Mesenchymal stem cell (in vitro differentiated cells and primary cell): ENCODE measurements around the gene RFTN2.

ENCODE experiments used
- DNase-seq: peaks from one replicate; pipeline ENCODE4 v3.0.0-alpha.2; 2013
- H2AFZ ChIP-seq: one replicate; pipeline ENCODE4 v1.6.1; 2013; ENCODE audit warnings: low read depth, mild to moderate bottlenecking, control low read depth, inconsistent platforms, low read length, moderate library complexity
- H2AK5ac ChIP-seq: 2 replicates; pipeline ENCODE4 v1.6.1; 2013; ENCODE audit warnings: low read length, moderate library complexity, mild to moderate bottlenecking, inconsistent platforms; ENCODE audit not compliant: severe bottlenecking
- H2BK120ac ChIP-seq: one replicate; pipeline ENCODE4 v1.6.1; 2013; ENCODE audit warnings: low read depth, mild to moderate bottlenecking, inconsistent platforms, low read length, moderate library complexity
- H2BK12ac ChIP-seq, 2 experiments: one replicate each; pipeline ENCODE4 v1.6.1; 2013; ENCODE audit warnings: inconsistent platforms in 2 of 2, low read length in 2 of 2, mild to moderate bottlenecking in 2 of 2, moderate library complexity in 2 of 2, control low read depth in 1 of 2
- H2BK15ac ChIP-seq: one replicate; pipeline ENCODE4 v1.6.1; 2013; ENCODE audit warnings: mild to moderate bottlenecking, low read depth, inconsistent platforms; ENCODE audit not compliant: poor library complexity, severe bottlenecking
- H2BK5ac ChIP-seq: 2 replicates; pipeline ENCODE4 v1.6.1; 2013; ENCODE audit warnings: low read depth, mild to moderate bottlenecking, low read length, control low read depth, inconsistent platforms; ENCODE audit not compliant: poor library complexity, severe bottlenecking
- H3K14ac ChIP-seq, 2 experiments: one replicate each; pipeline ENCODE4 v1.6.1; 2013; ENCODE audit warnings: inconsistent platforms in 2 of 2, low read length in 2 of 2, control low read depth in 1 of 2, mild to moderate bottlenecking in 1 of 2, moderate library complexity in 1 of 2
- H3K18ac ChIP-seq, 2 experiments: one replicate each; pipeline ENCODE4 v1.6.1; 2013; ENCODE audit warnings: inconsistent platforms in 2 of 2, low read length in 2 of 2, control low read depth in 1 of 2, low read depth in 1 of 2, mild to moderate bottlenecking in 1 of 2
- H3K23ac ChIP-seq, 2 experiments: one replicate each; pipeline ENCODE4 v1.6.1; 2013; ENCODE audit warnings: inconsistent platforms in 2 of 2, low read length in 2 of 2, mild to moderate bottlenecking in 2 of 2, moderate library complexity in 2 of 2, control low read depth in 1 of 2
- H3K27ac ChIP-seq: 2 replicates; pipeline ENCODE4 v1.5.1; 2013; ENCODE audit warnings: mild to moderate bottlenecking, moderate library complexity, low read length, control low read depth, inconsistent platforms; ENCODE audit not compliant: poor library complexity, severe bottlenecking
- H3K27me3 ChIP-seq, 2 experiments: 2 replicates each; pipeline versions ENCODE4 v1.6.1 to v1.7.0; 2013; ENCODE audit warnings: low read length in 2 of 2, mild to moderate bottlenecking in 2 of 2, moderate library complexity in 2 of 2, control low read depth in 1 of 2, inconsistent platforms in 1 of 2; ENCODE audit not compliant: control insufficient read depth in 1 of 2, insufficient read depth in 1 of 2
- H3K36me3 ChIP-seq, 2 experiments: 2 replicates each; pipeline versions ENCODE4 v1.6.1 to v1.7.0; 2013; ENCODE audit warnings: low read length in 2 of 2, control low read depth in 1 of 2, inconsistent platforms in 1 of 2, low read depth in 1 of 2, mild to moderate bottlenecking in 1 of 2; ENCODE audit not compliant: insufficient read depth in 2 of 2, control insufficient read depth in 1 of 2
- H3K4ac ChIP-seq, 2 experiments: one replicate each; pipeline ENCODE4 v1.6.1; 2013; ENCODE audit warnings: inconsistent platforms in 2 of 2, low read length in 2 of 2, mild to moderate bottlenecking in 2 of 2, moderate library complexity in 2 of 2, control low read depth in 1 of 2, low read depth in 1 of 2
- H3K4me1 ChIP-seq: 2 replicates; pipeline ENCODE4 v1.6.1; 2013; ENCODE audit warnings: low read depth, low read length, control low read depth; ENCODE audit not compliant: control insufficient read depth, insufficient read depth
- H3K4me2 ChIP-seq: 2 replicates; pipeline ENCODE4 v1.6.1; 2013; ENCODE audit warnings: low read length, mild to moderate bottlenecking, inconsistent platforms; ENCODE audit not compliant: poor library complexity, severe bottlenecking
- H3K4me3 ChIP-seq, 2 experiments: 2 replicates each; pipeline versions ENCODE4 v1.5.1 to v1.7.0; 2013; ENCODE audit warnings: low read length in 2 of 2, mild to moderate bottlenecking in 2 of 2, control low read depth in 1 of 2, low read depth in 1 of 2; ENCODE audit not compliant: insufficient read depth in 1 of 2
- H3K79me1 ChIP-seq: replicated peaks from 2 replicates; pipeline ENCODE4 v1.6.1; 2013; ENCODE audit warnings: mild to moderate bottlenecking, control low read depth, low read length, inconsistent platforms; ENCODE audit not compliant: poor library complexity, severe bottlenecking
- H3K9ac ChIP-seq: 2 replicates; pipeline ENCODE4 v1.7.0; 2013; ENCODE audit warnings: mild to moderate bottlenecking, low read length, moderate library complexity
- H3K9me3 ChIP-seq: 2 replicates; pipeline ENCODE4 v1.7.0; 2013; ENCODE audit warnings: mild to moderate bottlenecking, low read length; ENCODE audit not compliant: control insufficient read depth
- H4K8ac ChIP-seq: one replicate; pipeline ENCODE4 v1.6.1; 2013; ENCODE audit warnings: inconsistent platforms, mild to moderate bottlenecking, low read length, moderate library complexity
- H4K91ac ChIP-seq: one replicate; pipeline ENCODE4 v1.6.1; 2013; ENCODE audit warnings: mild to moderate bottlenecking, low read length, inconsistent platforms
- WGBS: methylation state at CpG from one replicate; pipeline ENCODE4 v1.1.7; 2013; ENCODE audit warnings: mixed read lengths; 5-methylcytosine and 5-hydroxymethylcytosine counted together

The RFTN2 gene

DNA sequence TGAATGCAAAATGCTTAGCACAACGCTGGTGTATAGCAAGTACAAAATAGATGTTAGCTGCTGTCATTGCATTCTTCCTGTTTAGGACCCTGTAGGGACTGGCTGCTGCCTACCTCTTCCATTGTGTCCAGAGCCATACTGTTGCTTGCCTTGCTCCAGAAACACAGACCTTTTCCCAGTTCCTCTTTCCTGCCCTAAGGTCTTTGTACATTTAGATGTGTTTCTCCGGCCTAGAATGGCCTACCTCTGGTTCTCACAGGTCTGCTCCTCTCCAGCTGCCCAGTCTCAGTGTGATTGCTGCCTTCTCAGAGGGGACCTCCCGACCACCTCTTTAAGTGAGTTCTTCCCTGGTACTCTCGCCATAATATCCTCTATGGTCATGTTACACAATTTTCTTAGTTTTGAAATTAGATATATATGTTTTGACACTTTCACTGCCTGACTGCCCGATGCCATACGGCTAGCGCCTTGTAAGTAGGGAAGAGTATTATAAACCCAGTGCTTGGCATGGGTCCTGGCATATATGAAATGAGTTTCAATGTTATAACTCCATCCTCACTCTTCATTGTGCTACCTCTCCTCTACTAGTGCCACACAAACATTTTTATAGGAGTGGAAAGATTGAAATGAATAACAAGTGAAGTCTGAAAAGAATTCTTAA, 48.3 kb downstream of the RFTN2 start:
- no peak overlapping the region for H3K4me2 ChIP-seq
- H3K27ac ChIP-seq: no peak overlapping the region
- H4K91ac ChIP-seq: no peak overlapping the region
- H3K9me3 ChIP-seq: no peaks in the 10 kb centered on the region
- H3K9ac ChIP-seq: no peak overlapping the region
- DNase-seq: no peak
- H2BK5ac ChIP-seq: no peak overlapping the region
- 83% methylated on average over 2 of the region's 7 CpGs for WGBS
- no peak overlapping the region for H3K14ac ChIP-seq
- H4K8ac ChIP-seq: no peak overlapping the region
- H2BK15ac ChIP-seq: no peak overlapping the region
- no peaks in the 10 kb centered on the region for H3K79me1 ChIP-seq
- H2BK120ac ChIP-seq: no peak overlapping the region
- H2AK5ac ChIP-seq: no peak overlapping the region
- no peaks in the 10 kb centered on the region for H3K4me1 ChIP-seq
- H3K4me3 ChIP-seq: no peak overlapping the region
- no peak overlapping the region for H3K18ac ChIP-seq
- H3K36me3 ChIP-seq: peaks cover 0 to 4% of the 10 kb centered on the region in 2 experiments
- H2AFZ ChIP-seq: no peak overlapping the region
- no peaks in the 10 kb centered on the region for H3K27me3 ChIP-seq
- H2BK12ac ChIP-seq: no peak overlapping the region
- no peak overlapping the region for H3K4ac ChIP-seq
- H3K23ac ChIP-seq: no peak overlapping the region

DNA sequence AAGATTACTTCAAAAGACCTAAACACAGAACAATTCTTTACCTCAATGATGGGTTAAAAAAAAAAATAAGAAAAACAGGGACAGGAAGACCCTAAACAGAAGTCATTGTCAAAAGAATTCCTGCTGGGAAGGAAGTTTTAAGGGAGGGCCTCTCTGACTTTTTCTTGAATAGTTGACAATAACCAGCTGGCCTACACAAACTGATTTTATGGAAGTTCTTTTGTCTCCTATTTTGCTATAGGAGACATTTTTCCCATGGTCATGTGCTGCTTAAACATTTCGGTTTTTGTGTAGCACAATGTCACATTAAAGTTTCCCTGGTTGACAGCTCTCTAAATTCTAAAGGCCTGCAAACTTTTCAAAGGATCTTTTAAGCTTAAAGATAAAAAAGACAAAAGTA, 55.3 kb downstream of the RFTN2 start:
- no peak overlapping the region for H3K23ac ChIP-seq
- no peak overlapping the region for H3K9ac ChIP-seq
- no CpG with 5 or more reads among the region's 1 CpG for WGBS
- H3K79me1 ChIP-seq: no peaks in the 10 kb centered on the region
- no peak overlapping the region for H4K8ac ChIP-seq
- H3K4ac ChIP-seq: no peak overlapping the region
- no peak overlapping the region for H2AK5ac ChIP-seq
- H3K27ac ChIP-seq: no peak overlapping the region
- no peaks in the 10 kb centered on the region for H3K9me3 ChIP-seq
- H3K4me1 ChIP-seq: no peaks in the 10 kb centered on the region
- H3K4me3 ChIP-seq: no peak overlapping the region
- no peak overlapping the region for H2BK12ac ChIP-seq
- no peak for DNase-seq
- H3K18ac ChIP-seq: no peak overlapping the region
- H2BK5ac ChIP-seq: no peak overlapping the region
- H2BK15ac ChIP-seq: no peak overlapping the region
- H3K4me2 ChIP-seq: no peak overlapping the region
- H2BK120ac ChIP-seq: no peak overlapping the region
- peaks cover under 1 to 7% of the 10 kb centered on the region in 2 experiments for H3K36me3 ChIP-seq
- no peak overlapping the region for H2AFZ ChIP-seq
- H3K27me3 ChIP-seq: no peaks in the 10 kb centered on the region
- no peak overlapping the region for H3K14ac ChIP-seq
- no peak overlapping the region for H4K91ac ChIP-seq

DNA sequence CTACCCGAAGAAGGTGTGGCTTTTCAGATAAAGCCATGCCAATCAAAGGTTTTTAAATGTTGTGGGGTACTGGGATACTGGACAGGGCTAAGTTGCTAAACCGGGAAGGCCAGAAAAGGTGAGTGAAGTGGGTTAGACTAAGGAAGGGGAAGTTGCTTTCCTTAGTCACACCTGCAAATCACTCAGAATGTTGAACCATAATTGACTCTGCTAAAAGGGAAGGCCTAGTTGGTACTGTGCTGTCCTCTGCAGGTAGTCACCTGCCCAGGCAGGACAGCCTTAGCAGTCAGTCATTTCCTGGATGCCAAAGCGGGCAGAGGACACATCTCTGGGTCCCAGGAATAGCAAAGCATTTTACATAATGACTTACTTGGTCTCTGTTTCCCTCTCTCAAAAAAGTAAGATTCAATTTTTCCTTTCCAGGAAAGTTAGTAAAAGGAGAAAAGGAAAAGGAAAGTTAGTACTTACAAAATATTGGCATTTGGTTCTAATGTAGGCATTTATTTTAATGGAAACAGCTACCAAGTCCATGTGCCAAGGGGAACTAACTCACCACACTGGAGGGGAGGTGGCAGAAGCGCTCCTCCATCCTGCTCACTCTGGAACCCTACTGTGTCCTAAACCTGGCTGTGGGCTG, 60.3 kb downstream of the RFTN2 start:
- Histone ChIP-seq H3K79me1 (no peaks in the 10 kb centered on the region), H2BK5ac (no peak overlapping the region), H2BK120ac (no peak overlapping the region), H2AK5ac (no peak overlapping the region), H3K4me2 (no peak overlapping the region), H3K23ac (no peak overlapping the region), H4K91ac (no peak overlapping the region), H3K18ac (no peak overlapping the region), H3K27me3 (no peaks in the 10 kb centered on the region), H3K4ac (no peak overlapping the region), H3K14ac (no peak overlapping the region), H3K4me3 (no peak overlapping the region), H2AFZ (no peak overlapping the region), H2BK12ac (no peak overlapping the region), H3K36me3 (peaks cover 6 to 11% of the 10 kb centered on the region in 2 experiments), H3K27ac (no peak overlapping the region), H3K4me1 (no peaks in the 10 kb centered on the region), H4K8ac (no peak overlapping the region), H3K9ac (no peak overlapping the region), H3K9me3 (no peaks in the 10 kb centered on the region), H2BK15ac (no peak overlapping the region)
- 78% methylated on average over 3 of the region's 4 CpGs for WGBS
- no peak for DNase-seq

DNA sequence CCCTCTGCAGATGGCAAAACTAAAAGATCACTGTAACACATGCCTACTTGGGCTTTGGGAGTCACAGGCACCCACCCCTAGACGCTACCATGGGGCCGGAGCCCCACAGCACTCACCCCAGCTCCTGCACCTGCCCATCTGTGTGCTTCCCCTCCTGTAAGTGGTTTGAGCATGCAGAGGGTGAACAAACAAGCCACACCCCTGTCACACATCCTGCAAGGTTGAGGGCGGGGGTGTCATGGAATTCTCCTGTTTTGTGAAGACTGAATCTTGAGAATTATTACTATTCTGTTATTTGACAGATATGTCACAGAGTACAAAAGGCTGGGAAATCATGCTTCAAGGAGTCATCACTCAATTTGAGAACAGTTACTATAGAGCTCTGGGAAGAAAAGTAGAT, 60.9 kb downstream of the RFTN2 start:
- Histone ChIP-seq H2BK12ac (no peak overlapping the region), H2AK5ac (no peak overlapping the region), H4K8ac (no peak overlapping the region), H3K9me3 (no peaks in the 10 kb centered on the region), H2AFZ (no peak overlapping the region), H2BK120ac (no peak overlapping the region), H2BK15ac (no peak overlapping the region), H2BK5ac (no peak overlapping the region), H3K27ac (no peak overlapping the region), H3K4me1 (no peaks in the 10 kb centered on the region), H3K14ac (no peak overlapping the region), H3K36me3 (peaks cover 6 to 11% of the 10 kb centered on the region in 2 experiments), H3K9ac (no peak overlapping the region), H3K4ac (no peak overlapping the region), H4K91ac (no peak overlapping the region), H3K27me3 (no peaks in the 10 kb centered on the region), H3K18ac (no peak overlapping the region), H3K4me2 (no peak overlapping the region), H3K23ac (no peak overlapping the region), H3K4me3 (no peak overlapping the region), H3K79me1 (no peaks in the 10 kb centered on the region)
- no peak for DNase-seq
- 100% methylated on average over 2 of the region's 3 CpGs for WGBS
